HG03571 (cell line): ENCODE data around the gene MBOAT7.
"Not testable (repeated sequence)": the region's sequence is repeated elsewhere in the genome, so short reads cannot be mapped to it uniquely, and the experiment has no call there.

Experiments used
- ATAC-seq: cut with Tn5 transposase; IDR thresholded peaks from one replicate; pipeline ENCODE4 v1.9.1; 2021; ENCODE audit not compliant: unreplicated experiment

Gene MBOAT7

GRCh38 chr19:54209058-54209810 is 19.9 kb upstream of the MBOAT7 start:
- no peak for ATAC-seq

GRCh38 chr19:54208784-54209057 is 19.3 kb upstream of the MBOAT7 start:
- no peak for ATAC-seq

DNA sequence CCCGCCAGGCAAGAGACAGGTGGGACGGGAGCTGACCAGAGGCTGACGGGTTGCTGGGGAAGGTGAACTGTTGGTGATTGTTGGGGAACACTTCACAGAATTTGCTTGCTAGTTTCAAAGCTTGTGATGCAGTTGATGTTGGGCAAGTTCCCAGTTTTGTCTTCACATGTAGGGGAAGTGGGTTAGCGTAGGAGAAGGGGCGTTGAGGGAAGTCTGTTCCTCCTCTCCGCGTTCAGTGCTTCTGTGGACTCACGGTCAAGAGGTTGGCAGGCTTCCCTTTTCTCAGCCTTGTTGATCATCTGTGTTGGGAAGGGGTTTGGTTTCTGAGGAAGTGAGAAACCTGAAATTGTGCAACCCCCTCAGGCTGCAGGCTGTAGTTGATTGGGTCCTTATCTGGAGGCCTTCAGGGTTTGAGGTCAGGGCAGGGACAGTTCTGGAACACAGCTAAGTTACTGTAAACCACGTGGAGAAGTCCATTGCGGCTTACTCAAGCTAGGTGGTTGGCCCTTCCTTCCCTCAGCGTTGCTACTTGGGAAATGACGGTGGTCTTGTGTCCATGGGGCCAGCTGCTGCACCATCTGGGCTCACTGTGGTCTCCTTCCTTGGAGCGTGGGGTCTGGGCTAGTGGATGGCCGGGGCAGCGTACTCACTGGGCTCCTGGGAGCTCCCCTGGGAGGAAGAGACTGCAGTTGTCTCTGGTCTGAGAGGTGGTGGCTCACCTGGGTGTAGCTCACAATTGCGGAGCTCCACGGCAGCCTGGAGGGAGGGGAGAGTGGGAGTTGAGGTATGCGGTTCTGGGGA is 18.8 kb upstream of the MBOAT7 start:
- peak; percentile 38 for ATAC-seq

DNA sequence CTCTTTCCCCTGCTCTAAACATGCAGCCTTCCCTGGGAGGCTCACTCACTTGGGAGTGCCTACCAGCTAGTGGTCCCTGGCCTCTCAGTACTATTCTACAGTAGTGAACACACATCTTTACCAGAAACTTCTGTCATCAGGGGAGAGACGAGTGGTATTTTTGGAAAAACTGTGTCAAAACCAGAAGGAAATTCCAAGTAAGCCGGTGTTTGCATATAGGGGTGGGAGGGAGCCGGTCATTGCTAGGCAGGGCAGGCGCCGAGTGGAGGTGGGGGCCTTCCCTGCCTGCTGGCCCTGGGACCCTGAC is 18.2 kb upstream of the MBOAT7 start:
- no peak for ATAC-seq

- ATAC-seq = not testable (repeated sequence)
Measured at GRCh38 chr19:54207193-54207592, 17.8 kb upstream of the MBOAT7 start.

DNA sequence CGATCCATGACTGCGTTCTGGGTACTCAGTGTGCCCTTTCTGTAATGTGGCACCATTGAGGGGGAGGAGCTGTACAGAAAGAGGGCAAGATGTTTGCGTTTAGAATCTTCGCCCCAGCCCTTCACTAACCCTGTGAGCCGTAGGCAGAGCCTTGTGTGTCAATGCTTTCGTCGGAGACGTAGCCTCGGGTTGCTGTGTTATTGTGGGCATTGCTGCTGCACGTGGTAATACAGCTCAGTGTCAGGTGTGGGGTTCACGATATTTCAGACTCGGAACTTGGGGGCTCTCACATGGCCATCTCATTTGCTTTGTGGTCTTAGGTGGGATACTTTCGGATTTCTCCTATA is 17.4 kb upstream of the MBOAT7 start:
- no peak for ATAC-seq

GRCh38 chr19:54206030-54206830 is 16.9 kb upstream of the MBOAT7 start:
- ATAC-seq = no peak

DNA sequence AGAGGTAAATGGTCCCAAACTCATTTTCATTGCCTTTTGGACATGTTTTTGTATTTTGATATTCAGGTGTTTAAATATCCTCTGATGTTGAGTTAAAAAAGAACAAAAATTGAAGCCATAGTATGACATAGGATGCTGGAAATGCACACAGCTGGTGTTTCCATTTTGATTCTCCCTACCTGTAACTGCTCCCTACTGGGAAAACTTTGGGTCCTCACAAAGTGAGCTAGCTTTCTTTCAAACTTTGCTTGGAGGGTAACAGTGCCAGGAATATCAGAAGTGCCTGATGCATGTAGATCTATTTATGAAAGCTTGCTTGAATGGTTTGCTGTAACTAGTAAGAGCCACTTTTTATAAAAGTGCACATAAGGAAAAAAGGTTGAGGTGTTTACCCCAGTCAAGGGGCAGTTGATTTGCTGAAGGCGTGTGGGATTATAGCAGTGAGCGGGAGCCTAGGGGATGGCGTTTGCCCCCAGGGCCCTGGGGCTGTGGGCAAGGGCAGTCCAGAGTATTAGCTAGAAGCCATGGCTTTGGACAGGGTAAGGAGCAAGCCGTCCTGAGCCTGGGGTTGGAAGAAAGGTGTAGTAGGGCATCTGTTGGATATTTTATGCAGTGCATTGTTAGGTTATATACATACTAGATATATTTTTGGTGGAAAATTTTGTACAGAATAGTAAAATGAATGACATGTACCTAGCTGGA is 15.5 kb upstream of the MBOAT7 start:
- no peak for ATAC-seq

DNA sequence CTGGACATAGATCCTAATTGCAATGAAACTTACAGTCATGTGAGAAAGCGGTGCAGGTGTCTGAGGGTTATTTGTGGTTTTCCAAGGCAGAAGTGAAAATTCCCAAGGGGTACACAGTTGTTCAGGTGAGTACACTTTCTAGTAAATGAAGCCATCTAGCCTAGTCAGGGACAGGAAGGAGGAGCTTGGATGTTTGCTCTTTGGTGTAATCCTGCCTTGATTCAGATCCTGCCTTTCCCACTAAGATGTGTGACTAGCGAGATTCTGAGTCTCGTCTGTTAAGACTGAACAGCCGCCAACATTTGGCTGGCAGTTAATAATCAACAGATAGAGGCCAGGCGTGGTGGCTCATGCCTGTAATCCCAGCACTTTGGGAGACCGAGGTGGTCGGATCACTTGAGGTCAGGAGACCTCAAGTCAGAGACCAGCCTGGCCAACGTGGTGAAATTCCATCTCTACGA is 13.8 kb upstream of the MBOAT7 start:
- ATAC-seq = no peak

DNA sequence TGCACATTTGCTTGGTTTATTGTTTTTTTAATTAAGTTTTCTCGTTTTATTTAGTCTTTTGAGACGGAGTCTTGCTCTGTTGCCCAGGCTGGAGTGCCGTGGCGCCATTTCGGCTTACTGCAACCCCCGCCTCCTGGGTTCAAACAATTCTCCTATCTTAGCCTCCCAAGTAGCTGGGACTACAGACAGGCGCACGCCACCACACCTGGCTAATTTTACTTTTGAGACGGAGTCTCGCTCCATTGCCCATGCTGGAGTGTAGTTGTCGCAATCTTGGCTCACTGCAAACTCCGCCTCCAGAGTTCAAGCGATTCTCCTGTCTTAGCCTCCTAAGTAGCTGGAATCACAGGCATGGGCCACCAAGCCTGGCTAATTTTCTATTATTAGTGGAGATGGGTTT is 12.6 kb upstream of the MBOAT7 start:
- ATAC-seq = no peak

GRCh38 chr19:54201172-54201701 is 11.9 kb upstream of the MBOAT7 start:
- no peak for ATAC-seq

- no peak for ATAC-seq
Measured at GRCh38 chr19:54199401-54199800, 10.0 kb upstream of the MBOAT7 start.

DNA sequence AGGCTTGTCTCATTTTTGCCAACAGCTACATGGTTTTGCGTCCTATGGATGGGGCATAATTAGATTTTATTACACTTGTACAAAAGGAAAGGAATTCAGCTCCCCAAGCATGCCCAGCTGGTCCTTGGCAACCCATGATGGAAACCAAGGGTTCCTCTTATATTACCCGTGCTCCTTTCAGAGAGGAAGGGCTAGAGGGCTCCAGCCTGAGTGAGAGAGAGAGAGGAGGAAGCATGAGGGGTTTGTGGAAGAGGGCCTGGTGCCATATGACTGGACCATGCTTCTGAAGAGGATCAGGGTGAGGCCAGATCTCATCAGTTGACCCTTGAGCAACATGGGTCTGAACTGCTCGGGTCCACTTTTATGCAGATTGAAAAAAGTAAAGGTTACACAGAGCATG is 7.7 kb upstream of the MBOAT7 start:
- no peak for ATAC-seq

DNA sequence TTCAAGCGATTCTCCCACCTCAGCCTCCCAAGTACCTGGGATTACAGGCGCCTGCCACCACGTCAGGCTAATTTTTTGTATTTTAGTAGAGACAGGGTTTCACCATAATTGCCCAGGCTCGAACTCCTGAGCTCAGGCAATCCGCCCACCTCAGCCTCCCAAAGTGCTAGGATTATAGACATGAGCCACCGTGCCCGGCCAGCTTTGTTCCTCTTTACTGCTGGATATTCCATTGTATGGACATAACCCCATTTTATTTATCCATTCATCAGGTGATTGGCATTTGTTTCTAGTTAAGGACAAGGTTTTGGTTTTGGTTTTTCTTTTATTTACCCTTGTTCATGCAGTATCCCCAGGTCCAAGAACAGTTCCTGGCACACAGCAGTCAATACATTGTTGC is 7.2 kb upstream of the MBOAT7 start:
- no peak for ATAC-seq

DNA sequence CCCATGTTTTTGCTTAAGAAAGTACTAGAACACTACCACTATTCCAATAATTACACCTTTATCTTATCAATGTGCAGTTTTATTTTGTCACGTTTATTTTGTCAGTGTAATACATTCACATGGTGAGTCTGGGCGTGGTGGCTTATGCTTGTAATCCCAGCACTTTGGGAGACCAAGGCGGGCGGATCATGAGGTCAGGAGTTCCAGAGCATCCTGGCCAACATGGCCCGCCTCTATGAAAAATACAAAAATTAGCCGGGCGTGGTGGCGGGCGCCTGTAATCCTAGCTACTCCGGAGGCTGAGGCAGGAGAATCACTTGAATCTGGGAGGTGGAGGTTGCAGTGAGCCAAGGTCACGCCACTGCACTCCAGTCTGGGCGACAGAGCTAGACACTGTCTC is 5.1 kb upstream of the MBOAT7 start:
- ATAC-seq = not testable (repeated sequence)

DNA sequence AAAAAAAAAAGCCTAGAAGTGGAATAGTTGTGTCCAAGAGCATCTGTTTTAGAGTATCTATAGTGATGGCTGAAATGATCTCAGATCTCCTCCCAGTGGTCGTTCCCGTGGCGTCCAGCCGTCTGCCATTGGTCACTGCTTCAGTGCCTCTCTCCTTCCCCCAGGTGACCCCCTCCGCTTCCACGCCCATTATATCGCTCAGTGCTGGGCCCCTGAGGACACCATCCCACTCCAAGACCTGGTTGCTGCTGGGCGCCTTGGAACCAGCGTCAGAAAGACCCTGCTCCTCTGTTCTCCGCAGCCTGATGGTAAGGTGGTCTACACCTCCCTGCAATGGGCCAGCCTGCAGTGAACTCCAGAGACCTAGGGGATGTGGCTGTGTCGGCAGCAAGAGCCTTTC is 3.6 kb upstream of the MBOAT7 start:
- no peak for ATAC-seq

DNA sequence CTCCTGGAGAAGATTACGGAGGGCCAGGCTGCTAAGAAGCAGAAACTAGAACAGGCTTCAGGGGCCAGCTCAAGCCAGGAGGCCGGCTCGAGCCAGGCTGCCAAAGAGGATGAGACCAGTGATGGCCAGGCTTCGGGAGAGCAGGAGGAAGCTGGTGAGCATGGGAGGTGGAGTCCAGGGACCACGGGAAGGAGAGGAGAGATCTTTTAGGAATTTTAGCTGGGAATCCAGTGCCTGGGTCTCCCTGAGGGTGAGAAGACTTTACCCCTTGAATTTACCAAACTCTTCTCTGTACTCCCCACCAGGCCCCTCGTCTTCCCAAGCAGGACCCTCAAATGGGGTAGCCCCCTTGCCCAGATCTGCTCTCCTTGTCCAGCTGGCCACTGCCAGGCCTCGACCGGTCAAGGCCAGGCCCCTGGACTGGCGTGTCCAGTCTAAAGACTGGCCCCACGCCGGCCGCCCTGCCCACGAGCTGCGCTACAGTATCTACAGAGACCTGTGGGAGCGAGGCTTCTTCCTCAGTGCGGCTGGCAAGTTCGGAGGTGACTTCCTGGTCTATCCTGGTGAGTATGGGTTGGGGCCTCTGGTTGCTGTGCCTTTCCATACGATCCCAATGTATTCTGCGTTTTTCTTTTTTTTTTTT is 2.6 kb upstream of the MBOAT7 start:
- ATAC-seq = no peak

DNA sequence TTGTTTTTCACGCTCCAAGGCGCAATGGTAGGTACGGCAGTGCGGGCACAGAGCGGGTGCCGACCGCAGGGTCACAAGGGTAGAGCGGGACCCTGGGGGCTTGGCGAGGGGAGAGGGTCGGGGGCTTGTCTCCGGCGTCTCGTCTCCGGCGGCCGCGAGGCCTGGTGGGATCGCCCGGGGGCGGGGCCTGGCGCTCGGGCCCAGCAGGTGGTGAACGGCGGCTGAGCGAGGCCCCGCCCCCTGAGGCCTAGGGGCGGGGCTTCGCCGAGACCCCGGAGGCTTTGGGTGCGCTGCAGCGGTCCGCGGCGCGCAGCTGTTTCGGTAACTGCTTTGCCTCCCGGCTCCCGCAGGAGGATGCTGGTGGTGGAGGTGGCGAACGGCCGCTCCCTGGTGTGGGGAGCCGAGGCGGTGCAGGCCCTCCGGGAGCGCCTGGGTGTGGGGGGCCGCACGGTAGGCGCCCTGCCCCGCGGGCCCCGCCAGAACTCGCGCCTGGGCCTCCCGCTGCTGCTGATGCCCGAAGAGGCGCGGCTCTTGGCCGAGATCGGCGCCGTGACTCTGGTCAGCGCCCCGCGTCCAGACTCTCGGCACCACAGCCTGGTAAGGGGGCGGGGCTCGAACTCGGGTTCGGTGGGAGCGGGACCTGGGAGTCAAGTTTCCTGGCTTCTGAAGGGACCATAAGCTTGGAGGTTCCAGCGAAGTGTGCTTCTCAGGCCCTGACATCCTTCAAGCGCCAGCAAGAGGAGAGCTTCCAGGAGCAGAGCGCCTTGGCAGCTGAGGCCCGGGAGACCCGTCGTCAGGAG is 1.8 kb upstream of the MBOAT7 start, which contains the start of gene TSEN34:
Gene TSEN34 (plus strand): TSS at position 298 of the 800 bp plus-strand sequence. CDS start 57 bp downstream, at position 355.
- peak; percentile 25 for ATAC-seq

GRCh38 chr19:54190503-54191010 is 1.2 kb upstream of the MBOAT7 start:
- ATAC-seq = peak; percentile 41
